Measurements from ENCODE around the gene HCAR2. TPM values are rescaled to one million over a fixed set of nuclear protein-coding genes. Genes with fewer than 3 reads are reported as not detected.

HCAR2 gene
- total and polyA plus RNA-seq, 11 donors, result 0.11 to 4.3 (median 0.69) TPM; not detected in 6

GRCh38 chr12:122651520-122652224, 51.5 kb downstream of the HCAR2 start:
- Histone ChIP-seq H3K27me3 (no peaks in the 10 kb centered on the region), H3K9me3 (no peaks in the 10 kb centered on the region), H3K36me3 (no peaks in the 10 kb centered on the region), H3K27ac (no peak overlapping the region), H3K4me3 (no peak overlapping the region), H3K4me1 (peaks cover 0 to 12% (median 0%) of the 10 kb centered on the region in 12 donors)
- DNase-seq, result no peak
- intact Hi-C loops (cut with DNase I), result no loop called here
- WGBS, 4 donors, result 81 to 89% (median 86%) methylated on average over 11 of the region's 11 CpGs
- TF ChIP-seq CTCF (IDR thresholded peaks at IDR 0.05), result no peak
- ATAC-seq, result no peak

Other genes starting within 250 kb of the HCAR2 start
- gene ZCCHC8, start 202.4 kb downstream of the HCAR2 start, total RNA-seq, result 10 to 100 TPM in 2 of 9 donors, 1 to 10 TPM in 7; 6.4 to 14.3 (median 8.0) TPM
- 10 to 100 TPM in 1 of 2 donors, 1 to 10 TPM in 1; 7.1 to 11.0 TPM for gene ZCCHC8, start 202.4 kb downstream of the HCAR2 start, polyA plus RNA-seq
- gene RSRC2, start 176.4 kb downstream of the HCAR2 start, total RNA-seq, result 10 to 100 TPM; 31.1 to 46.5 (median 35.4) TPM
- gene RSRC2, start 176.4 kb downstream of the HCAR2 start, polyA plus RNA-seq, result 10 to 100 TPM; 34.1 to 34.8 TPM
- gene KNTC1, start 176.1 kb downstream of the HCAR2 start, total RNA-seq, result 10 to 100 TPM in 1 of 9 donors, 1 to 10 TPM in 8; 2.2 to 10.4 (median 2.9) TPM
- 1 to 10 TPM; 2.1 to 2.5 TPM for gene KNTC1, start 176.1 kb downstream of the HCAR2 start, polyA plus RNA-seq
- 1 to 10 TPM in 1 of 9 donors, under 1 TPM in 4, not detected in 4; 0.10 to 1.1 (median 0.36) TPM for gene HCAR3, start 13.5 kb upstream of the HCAR2 start, total RNA-seq
- gene HCAR3, start 13.5 kb upstream of the HCAR2 start, polyA plus RNA-seq, result under 1 TPM in 1 of 2 donors, not detected in 1; 0.11 TPM
- gene HCAR1, start 27.5 kb upstream of the HCAR2 start, total RNA-seq, result 1 to 10 TPM in 1 of 9 donors, under 1 TPM in 3, not detected in 5; 0.08 to 1.4 (median 0.31) TPM
- under 1 TPM in 1 of 2 donors, not detected in 1; 0.10 TPM for gene HCAR1, start 27.5 kb upstream of the HCAR2 start, polyA plus RNA-seq
- gene DENR, start 49.5 kb upstream of the HCAR2 start, total RNA-seq, result 10 to 100 TPM; 13.3 to 32.7 (median 26.3) TPM
- gene DENR, start 49.5 kb upstream of the HCAR2 start, polyA plus RNA-seq, result 10 to 100 TPM; 14.4 to 31.9 TPM
- gene CCDC62, start 71.2 kb upstream of the HCAR2 start, total RNA-seq, result 1 to 10 TPM in 1 of 9 donors, under 1 TPM in 8; 0.40 to 1.1 (median 0.76) TPM
- gene CCDC62, start 71.2 kb upstream of the HCAR2 start, polyA plus RNA-seq, result under 1 TPM; 0.11 to 0.12 TPM
- gene HIP1R, start 132.1 kb upstream of the HCAR2 start, total RNA-seq, result 10 to 100 TPM; 14.9 to 49.5 (median 19.6) TPM
- gene HIP1R, start 132.1 kb upstream of the HCAR2 start, polyA plus RNA-seq, result 10 to 100 TPM; 19.1 to 31.4 TPM
- 10 to 100 TPM; 14.5 to 51.2 (median 22.7) TPM for gene VPS37B, start 192.8 kb upstream of the HCAR2 start, total RNA-seq
- gene VPS37B, start 192.8 kb upstream of the HCAR2 start, polyA plus RNA-seq, result 10 to 100 TPM; 17.4 to 21.7 TPM